GM03348 (cell line): Measurements from ENCODE around the gene SCARB1.

Experiments
- DNase-seq: peaks from one replicate; pipeline ENCODE4 v3.0.0; 2012; ENCODE audit warnings: low spot score

SCARB1 gene

DNA sequence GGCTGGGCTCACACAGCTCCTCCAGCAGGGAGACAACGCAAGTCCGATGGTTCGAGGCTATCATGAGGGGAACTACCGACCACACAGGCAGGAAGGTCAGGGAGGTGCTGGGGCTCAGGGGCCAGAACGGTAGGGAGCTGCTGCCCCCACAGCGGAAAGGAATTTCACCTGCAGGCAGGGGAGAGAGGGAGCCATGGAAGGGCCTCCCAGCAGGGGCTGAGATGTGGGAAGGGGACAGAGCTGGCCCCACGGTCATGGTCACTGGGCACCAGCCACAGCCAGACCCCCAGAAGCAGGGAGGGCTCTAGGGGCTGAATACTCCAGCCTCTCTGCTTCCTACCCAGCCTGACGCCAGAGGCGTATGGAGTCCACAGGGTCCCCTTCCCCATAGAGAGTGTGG, 103.1 kb downstream of the SCARB1 start:
- no peak for DNase-seq

DNA sequence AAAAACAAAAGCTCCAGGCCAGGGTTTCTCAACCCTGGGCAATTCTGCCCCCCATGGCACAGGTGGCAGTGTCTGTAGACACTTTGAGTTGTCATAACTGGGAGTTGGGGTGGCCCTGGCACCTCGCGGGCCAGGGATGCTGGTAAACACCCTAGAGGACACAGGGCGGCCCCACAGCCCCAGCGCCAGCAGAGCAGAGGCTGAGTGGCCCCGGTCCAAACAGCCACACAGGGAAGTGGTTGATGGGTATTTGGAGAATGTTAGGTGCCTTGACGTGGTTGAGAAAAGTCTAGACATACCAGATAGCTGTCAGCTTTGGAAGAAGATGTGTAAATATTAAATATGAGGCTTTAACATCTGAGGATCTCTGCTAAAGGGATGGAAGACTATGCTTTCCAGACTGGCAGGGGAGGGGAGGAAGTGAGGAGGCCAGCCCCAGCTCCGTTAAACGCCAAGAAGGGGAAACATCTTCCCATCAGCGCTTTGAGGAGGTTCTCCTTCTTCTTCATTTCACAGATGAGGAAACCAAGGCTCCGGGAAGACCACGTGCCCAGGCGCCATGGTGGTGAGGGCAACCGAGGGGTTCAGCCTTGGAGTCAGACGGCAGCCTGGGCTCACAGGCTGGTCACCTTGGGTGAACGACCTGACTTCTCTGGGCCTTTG, 103.7 kb downstream of the SCARB1 start:
- peak; percentile 56 for DNase-seq

GRCh38 chr12:124758266-124759220, 105.1 kb downstream of the SCARB1 start:
- no peak for DNase-seq

DNA sequence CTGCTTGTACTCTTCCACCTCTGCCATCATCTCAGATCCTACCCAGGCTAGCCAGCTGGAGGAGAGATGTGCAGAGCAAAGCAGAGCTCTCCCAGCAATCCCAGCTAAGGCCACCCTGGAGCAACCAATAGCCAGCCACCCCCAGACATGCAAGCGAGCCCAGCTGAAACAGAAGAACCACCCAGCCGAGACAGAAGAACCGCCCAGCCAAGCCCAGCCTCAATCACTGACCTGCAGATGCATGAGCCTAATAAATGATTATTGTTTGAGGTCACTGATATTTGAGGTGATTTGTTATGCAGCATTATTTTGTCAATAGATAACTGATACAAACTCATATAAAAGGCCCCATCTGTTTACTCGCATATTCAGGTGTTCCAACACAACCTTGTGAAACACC, 106.3 kb downstream of the SCARB1 start:
- no peak for DNase-seq

GRCh38 chr12:124756760-124757159, 106.9 kb downstream of the SCARB1 start:
- no peak for DNase-seq

DNA sequence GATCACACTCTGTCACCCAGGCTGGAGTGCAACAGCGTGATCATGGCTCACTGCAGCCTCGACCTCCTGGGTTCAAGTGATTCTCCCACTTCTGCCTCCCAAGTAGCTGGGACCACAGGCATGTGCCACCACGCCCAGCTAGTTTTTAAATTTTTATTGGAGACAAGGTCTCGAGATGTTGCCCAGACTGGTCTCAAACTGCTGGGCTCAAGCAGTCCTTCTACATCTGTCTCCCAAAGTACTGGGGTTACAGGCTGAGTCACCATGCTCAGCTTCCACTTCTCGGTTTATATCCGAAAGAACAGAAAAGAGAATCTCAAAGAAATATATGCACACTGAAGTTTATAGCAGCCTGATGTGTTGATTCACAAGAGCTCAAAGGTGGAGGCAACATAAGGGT, 107.5 kb downstream of the SCARB1 start:
- DNase-seq: no peak

- no peak for DNase-seq
These were observed 107.9 kb downstream of the SCARB1 start for GRCh38 chr12:124755801-124756148.

- DNase-seq: peak; percentile 89
These were observed 108.5 kb downstream of the SCARB1 start for GRCh38 chr12:124754949-124755800.

- no peak for DNase-seq
These were observed 109.2 kb downstream of the SCARB1 start for GRCh38 chr12:124754491-124754890.

- DNase-seq: no peak
These were observed 109.7 kb downstream of the SCARB1 start for GRCh38 chr12:124753993-124754392.

- no peak for DNase-seq
These were observed 110.5 kb downstream of the SCARB1 start for GRCh38 chr12:124753228-124753591.

- peak; percentile 75 for DNase-seq
These were observed 111.0 kb downstream of the SCARB1 start for GRCh38 chr12:124752437-124753227.

GRCh38 chr12:124751654-124752355, 111.9 kb downstream of the SCARB1 start:
- no peak for DNase-seq

- DNase-seq: no peak
These were observed 112.7 kb downstream of the SCARB1 start for GRCh38 chr12:124750787-124751471.

DNA sequence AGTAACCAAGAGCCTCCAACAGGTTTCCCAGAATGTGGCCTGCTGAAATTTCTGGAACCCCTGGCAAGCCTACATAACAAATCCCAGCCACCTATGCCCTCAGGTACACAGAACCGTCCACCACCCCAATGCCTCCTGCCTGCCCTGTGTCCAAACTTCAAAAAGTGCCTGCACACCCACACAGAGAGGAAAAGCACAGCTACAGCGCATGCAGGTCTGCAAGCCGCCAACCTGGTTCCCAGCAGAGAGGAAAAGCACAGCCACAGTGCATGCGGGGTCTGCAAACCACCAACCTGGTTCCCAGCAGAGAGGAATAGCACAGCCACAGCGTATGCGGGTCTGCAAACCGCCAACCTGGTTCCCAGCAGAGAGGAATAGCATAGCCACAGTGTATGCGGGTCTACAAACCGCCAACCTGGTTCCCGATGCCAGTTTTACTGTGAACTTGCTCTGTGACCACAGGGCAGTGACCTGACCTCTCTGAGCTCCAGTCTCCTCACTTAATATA, 113.5 kb downstream of the SCARB1 start:
- no peak for DNase-seq

- no peak for DNase-seq
These were observed 113.9 kb downstream of the SCARB1 start for GRCh38 chr12:124749725-124750124.

GRCh38 chr12:124747426-124748161, 116.1 kb downstream of the SCARB1 start:
- DNase-seq: peak; percentile 84

GRCh38 chr12:124746649-124747425, 116.8 kb downstream of the SCARB1 start:
- DNase-seq: no peak
